Measurements from ENCODE around the gene VIPR1.
A peak's percentile ranks its signal among the peaks of the same experiment; 100 is the strongest.

Gene VIPR1

DNA sequence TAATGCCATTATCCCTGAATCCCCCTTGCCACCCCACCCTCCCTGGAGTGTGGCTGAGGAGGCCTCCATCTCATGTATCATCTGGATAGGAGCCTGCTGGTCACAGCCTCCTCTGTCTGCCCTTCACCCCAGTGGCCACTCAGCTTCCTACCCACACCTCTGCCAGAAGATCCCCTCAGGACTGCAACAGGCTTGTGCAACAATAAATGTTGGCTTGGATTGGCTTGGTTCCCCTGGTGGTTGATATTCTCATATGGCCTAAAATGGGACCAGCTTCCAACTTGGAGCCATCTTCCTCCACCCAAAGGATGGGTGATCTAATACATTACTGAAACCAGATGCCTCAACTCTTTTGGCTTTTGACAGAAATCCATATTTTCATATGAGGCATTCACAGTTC, 34.9 kb downstream of the VIPR1 start (continued):
- TF ChIP-seq, protein P1, sequence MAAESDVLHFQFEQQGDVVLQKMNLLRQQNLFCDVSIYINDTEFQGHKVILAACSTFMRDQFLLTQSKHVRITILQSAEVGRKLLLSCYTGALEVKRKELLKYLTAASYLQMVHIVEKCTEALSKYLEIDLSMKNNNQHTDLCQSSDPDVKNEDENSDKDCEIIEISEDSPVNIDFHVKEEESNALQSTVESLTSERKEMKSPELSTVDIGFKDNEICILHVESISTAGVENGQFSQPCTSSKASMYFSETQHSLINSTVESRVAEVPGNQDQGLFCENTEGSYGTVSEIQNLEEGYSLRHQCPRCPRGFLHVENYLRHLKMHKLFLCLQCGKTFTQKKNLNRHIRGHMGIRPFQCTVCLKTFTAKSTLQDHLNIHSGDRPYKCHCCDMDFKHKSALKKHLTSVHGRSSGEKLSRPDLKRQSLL (tag by site-specific recombination; IDR thresholded peaks at IDR 0.05) = no peak
- no peak for TF ChIP-seq ZNF530 (tag by site-specific recombination; IDR thresholded peaks at IDR 0.05; ENCODE audit: low read depth)
- TF ChIP-seq, protein P2, sequence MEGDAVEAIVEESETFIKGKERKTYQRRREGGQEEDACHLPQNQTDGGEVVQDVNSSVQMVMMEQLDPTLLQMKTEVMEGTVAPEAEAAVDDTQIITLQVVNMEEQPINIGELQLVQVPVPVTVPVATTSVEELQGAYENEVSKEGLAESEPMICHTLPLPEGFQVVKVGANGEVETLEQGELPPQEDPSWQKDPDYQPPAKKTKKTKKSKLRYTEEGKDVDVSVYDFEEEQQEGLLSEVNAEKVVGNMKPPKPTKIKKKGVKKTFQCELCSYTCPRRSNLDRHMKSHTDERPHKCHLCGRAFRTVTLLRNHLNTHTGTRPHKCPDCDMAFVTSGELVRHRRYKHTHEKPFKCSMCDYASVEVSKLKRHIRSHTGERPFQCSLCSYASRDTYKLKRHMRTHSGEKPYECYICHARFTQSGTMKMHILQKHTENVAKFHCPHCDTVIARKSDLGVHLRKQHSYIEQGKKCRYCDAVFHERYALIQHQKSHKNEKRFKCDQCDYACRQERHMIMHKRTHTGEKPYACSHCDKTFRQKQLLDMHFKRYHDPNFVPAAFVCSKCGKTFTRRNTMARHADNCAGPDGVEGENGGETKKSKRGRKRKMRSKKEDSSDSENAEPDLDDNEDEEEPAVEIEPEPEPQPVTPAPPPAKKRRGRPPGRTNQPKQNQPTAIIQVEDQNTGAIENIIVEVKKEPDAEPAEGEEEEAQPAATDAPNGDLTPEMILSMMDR (tag by site-specific recombination; IDR thresholded peaks at IDR 0.05) = no peak

DNA sequence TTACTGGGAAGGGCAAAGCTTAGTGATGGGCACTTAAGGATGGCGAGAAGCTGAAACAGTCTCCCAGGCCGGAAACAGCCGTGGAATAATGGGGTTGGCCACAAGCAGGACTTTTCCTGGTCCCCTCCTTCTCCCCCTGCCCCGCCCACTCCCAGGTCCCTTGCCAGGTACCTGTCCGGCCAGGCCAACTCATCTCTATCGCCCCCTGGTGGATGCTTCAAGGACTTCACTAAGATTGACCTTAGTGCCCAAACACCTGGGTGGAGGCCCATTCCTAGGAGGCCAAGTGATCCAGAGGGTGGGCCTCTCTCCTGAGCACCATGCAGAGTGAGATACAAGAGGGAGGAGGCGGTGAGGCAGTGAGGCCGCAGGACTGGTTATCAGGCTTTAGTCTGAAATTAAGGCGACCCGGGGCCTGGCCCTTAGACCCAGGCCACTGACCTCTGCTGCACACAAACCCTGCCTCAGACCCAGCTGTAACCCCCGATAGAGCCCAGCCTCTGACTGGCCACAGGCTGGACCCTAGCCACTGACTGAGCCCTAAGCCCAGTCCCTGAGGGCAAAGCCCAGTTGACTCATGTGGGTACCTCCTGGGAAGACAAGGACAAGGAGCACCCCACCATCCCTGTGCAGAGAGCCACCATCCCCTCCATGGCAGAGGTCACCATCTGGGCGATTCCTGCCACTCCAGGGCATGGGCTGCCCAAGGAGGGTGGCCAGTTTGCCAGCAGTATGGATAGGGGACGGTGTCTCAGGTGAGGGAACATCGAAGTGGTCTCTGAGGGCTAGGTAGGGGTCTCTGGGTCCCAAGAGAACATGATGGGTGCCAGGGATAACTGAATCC, 37.6 kb downstream of the VIPR1 start:
- no peaks in the 10 kb centered on the region for H3K4me1 ChIP-seq (ENCODE audit: control insufficient read depth, insufficient read depth, low read length)
- POLR2A ChIA-PET = no interaction called here
- no peak overlapping the region for H3K4me3 ChIP-seq (ENCODE audit: low read depth, low read length)
- H3K9me3 ChIP-seq (ENCODE audit: control insufficient read depth, insufficient read depth, low read depth, low read length) = no peaks in the 10 kb centered on the region
- CTCF ChIA-PET = interaction anchor here (0.7 to 0.8 kb wide), 5 partner anchors 291 to 867 kb away, joined by 3 to 5 read pairs (median 3); no protein-coding TSS in a partner anchor
- TF ChIP-seq RBAK (tag by site-specific recombination; IDR thresholded peaks at IDR 0.05) = no peak
- TF ChIP-seq KLF9 (tag by site-specific recombination; IDR thresholded peaks at IDR 0.05; ENCODE audit: low read depth) = peak; percentile 51; the same call in 1 of the 2 replicates
- TF ChIP-seq, protein P2 (tag by site-specific recombination; IDR thresholded peaks at IDR 0.05) = peak; percentile 53; the same call in 1 of the 2 replicates
- no peak for TF ChIP-seq ZNF202 (tag by site-specific recombination; IDR thresholded peaks at IDR 0.05; ENCODE audit: borderline replicate concordance)
- TF ChIP-seq ZBTB17 (tag by site-specific recombination; IDR thresholded peaks at IDR 0.05) = no peak
- TF ChIP-seq OSR2 (tag by site-specific recombination; IDR thresholded peaks at IDR 0.05) = no peak
- no peak for TF ChIP-seq ZNF585B (tag by site-specific recombination; IDR thresholded peaks at IDR 0.05)
- peak; percentile 11; the same call in 1 of the 2 replicates for TF ChIP-seq ZNF654 (tag by site-specific recombination; IDR thresholded peaks at IDR 0.05; ENCODE audit: low read depth)
- no peaks in the 10 kb centered on the region for H3K36me3 ChIP-seq (ENCODE audit: control insufficient read depth in 2 of 2, insufficient read depth in 1 of 2, low read length in 2 of 2)
- no peak overlapping the region for H3K27ac ChIP-seq (ENCODE audit: extremely low read depth, low read depth, low read length)

DNA sequence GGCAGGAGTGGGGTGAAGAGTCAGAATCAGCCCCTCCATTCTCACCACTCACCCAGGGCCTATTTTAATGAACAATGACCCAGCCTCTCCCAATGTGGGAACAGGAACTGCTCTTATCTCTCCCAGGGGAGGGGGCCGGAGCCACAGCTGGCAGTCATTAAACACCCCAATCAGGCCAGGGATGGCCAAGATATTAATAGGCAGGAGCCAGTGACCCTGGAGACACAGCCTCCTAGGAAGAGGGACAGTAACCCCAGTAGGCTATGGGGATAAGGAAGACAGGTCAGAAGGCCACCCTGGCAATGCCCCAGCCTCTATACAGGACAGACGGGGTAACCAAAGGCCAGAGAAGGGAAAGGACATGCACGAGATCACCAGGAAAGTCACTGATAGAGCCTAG, 38.6 kb downstream of the VIPR1 start:
- no peaks in the 10 kb centered on the region for H3K36me3 ChIP-seq (ENCODE audit: control insufficient read depth in 2 of 2, insufficient read depth in 1 of 2, low read length in 2 of 2)
- H3K4me1 ChIP-seq (ENCODE audit: control insufficient read depth, insufficient read depth, low read length) = no peaks in the 10 kb centered on the region
- CTCF ChIA-PET = interaction anchor here (0.7 to 0.8 kb wide), 2 partner anchors 294 to 308 kb away, joined by 3 read pairs; no protein-coding TSS in a partner anchor
- no peaks in the 10 kb centered on the region for H3K9me3 ChIP-seq (ENCODE audit: control insufficient read depth, insufficient read depth, low read depth, low read length)
- H3K27ac ChIP-seq (ENCODE audit: extremely low read depth, low read depth, low read length) = no peak overlapping the region
- POLR2A ChIA-PET = no interaction called here
- H3K4me3 ChIP-seq (ENCODE audit: low read depth, low read length) = no peak overlapping the region
- TF ChIP-seq ZNF302 (tag by site-specific recombination; IDR thresholded peaks at IDR 0.05; ENCODE audit: low read depth) = no peak
- TF ChIP-seq ZNF416 (tag by site-specific recombination; IDR thresholded peaks at IDR 0.05) = no peak
- TF ChIP-seq ZNF341 (tag by site-specific recombination; IDR thresholded peaks at IDR 0.05; ENCODE audit: low read depth) = no peak
- no peak for TF ChIP-seq ZNF211 (tag by site-specific recombination; IDR thresholded peaks at IDR 0.05; ENCODE audit: low read depth)
- TF ChIP-seq GLIS2 (tag by site-specific recombination; IDR thresholded peaks at IDR 0.05) = no peak
- TF ChIP-seq ZNF16 (tag by site-specific recombination; IDR thresholded peaks at IDR 0.05; ENCODE audit: low read depth) = no peak
- TF ChIP-seq, protein P3, sequence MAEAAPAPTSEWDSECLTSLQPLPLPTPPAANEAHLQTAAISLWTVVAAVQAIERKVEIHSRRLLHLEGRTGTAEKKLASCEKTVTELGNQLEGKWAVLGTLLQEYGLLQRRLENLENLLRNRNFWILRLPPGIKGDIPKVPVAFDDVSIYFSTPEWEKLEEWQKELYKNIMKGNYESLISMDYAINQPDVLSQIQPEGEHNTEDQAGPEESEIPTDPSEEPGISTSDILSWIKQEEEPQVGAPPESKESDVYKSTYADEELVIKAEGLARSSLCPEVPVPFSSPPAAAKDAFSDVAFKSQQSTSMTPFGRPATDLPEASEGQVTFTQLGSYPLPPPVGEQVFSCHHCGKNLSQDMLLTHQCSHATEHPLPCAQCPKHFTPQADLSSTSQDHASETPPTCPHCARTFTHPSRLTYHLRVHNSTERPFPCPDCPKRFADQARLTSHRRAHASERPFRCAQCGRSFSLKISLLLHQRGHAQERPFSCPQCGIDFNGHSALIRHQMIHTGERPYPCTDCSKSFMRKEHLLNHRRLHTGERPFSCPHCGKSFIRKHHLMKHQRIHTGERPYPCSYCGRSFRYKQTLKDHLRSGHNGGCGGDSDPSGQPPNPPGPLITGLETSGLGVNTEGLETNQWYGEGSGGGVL (tag by site-specific recombination; IDR thresholded peaks at IDR 0.05) = no peak
- TF ChIP-seq, protein P4, sequence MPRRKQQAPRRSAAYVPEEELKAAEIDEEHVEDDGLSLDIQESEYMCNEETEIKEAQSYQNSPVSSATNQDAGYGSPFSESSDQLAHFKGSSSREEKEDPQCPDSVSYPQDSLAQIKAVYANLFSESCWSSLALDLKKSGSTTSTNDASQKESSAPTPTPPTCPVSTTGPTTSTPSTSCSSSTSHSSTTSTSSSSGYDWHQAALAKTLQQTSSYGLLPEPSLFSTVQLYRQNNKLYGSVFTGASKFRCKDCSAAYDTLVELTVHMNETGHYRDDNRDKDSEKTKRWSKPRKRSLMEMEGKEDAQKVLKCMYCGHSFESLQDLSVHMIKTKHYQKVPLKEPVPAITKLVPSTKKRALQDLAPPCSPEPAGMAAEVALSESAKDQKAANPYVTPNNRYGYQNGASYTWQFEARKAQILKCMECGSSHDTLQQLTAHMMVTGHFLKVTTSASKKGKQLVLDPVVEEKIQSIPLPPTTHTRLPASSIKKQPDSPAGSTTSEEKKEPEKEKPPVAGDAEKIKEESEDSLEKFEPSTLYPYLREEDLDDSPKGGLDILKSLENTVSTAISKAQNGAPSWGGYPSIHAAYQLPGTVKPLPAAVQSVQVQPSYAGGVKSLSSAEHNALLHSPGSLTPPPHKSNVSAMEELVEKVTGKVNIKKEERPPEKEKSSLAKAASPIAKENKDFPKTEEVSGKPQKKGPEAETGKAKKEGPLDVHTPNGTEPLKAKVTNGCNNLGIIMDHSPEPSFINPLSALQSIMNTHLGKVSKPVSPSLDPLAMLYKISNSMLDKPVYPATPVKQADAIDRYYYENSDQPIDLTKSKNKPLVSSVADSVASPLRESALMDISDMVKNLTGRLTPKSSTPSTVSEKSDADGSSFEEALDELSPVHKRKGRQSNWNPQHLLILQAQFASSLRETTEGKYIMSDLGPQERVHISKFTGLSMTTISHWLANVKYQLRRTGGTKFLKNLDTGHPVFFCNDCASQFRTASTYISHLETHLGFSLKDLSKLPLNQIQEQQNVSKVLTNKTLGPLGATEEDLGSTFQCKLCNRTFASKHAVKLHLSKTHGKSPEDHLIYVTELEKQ (tag by site-specific recombination; IDR thresholded peaks at IDR 0.05; ENCODE audit: borderline replicate concordance) = no peak
- no peak for TF ChIP-seq ZNF510 (tag by site-specific recombination; IDR thresholded peaks at IDR 0.05; ENCODE audit: insufficient replicate concordance)
- TF ChIP-seq ZNF292 (tag by site-specific recombination; IDR thresholded peaks at IDR 0.05; ENCODE audit: borderline replicate concordance, low read depth) = no peak
- TF ChIP-seq GFI1B (tag by site-specific recombination; IDR thresholded peaks at IDR 0.05) = no peak
- TF ChIP-seq ZNF585B (tag by site-specific recombination; IDR thresholded peaks at IDR 0.05) = no peak
